Ovary (tissue), 9 donors: ENCODE data around the gene DOCK2. TPM values are rescaled to one million over a fixed set of nuclear protein-coding genes. Genes with fewer than 3 reads are reported as not detected.

Source experiments
- DNase-seq, 5 donors: peaks; one replicate each; pipeline ENCODE4 v3.0.0-alpha.2; 2019 to 2020
- H3K27ac ChIP-seq, 2 donors: fragments of 200-600 bp; one replicate each; pipeline versions ENCODE4 v1.5.1 to v1.8.0; 2019 to 2022
- H3K27me3 ChIP-seq: fragments of 200-600 bp; one replicate; pipeline ENCODE4 v1.8.0; 2022
- H3K36me3 ChIP-seq: fragments of 200-600 bp; sonication (generic); one replicate; pipeline ENCODE4 v1.5.1; 2019
- H3K4me1 ChIP-seq: one replicate; pipeline ENCODE4 v1.8.1; 2013; ENCODE audit warnings: mild to moderate bottlenecking, moderate library complexity; ENCODE audit not compliant: insufficient read depth
- H3K4me3 ChIP-seq: fragments of 200-600 bp; sonication (generic); one replicate; pipeline ENCODE4 v1.5.1; 2017
- H3K9me3 ChIP-seq, 2 donors: fragments of 200-600 bp in 1 of 2; sonication (generic) in 1 of 2; one replicate each; pipeline versions ENCODE4 v1.5.1 to v1.8.1; 2013 to 2019; ENCODE audit warnings: mild to moderate bottlenecking in 1 of 2, moderate library complexity in 1 of 2
- CTCF ChIP-seq, 3 donors: fragments of 450-650 bp in 2 of 3; fragments of 200-600 bp in 1 of 3; IDR thresholded peaks; one replicate each; pipeline versions ENCODE4 v1.5.1 to v1.8.0; 2016 to 2022; ENCODE audit warnings: antibody characterized with exemption in 3 of 3, mild to moderate bottlenecking in 1 of 3
- EP300 ChIP-seq: sonication (generic); formaldehyde crosslinking; IDR thresholded peaks from one replicate; pipeline ENCODE4 v1.6.1; 2017; ENCODE audit warnings: antibody characterized with exemption
- POLR2A ChIP-seq: fragments of 450-650 bp; IDR thresholded peaks from one replicate; pipeline ENCODE4 v1.6.1; 2017; ENCODE audit warnings: antibody characterized with exemption, mild to moderate bottlenecking, moderate library complexity
- WGBS, 3 donors: extraction: QIAGEN DNeasy Blood & Tissue Kit in 1 of 3; methylation state at CpG; one replicate each; pipeline versions ENCODE4 v1.1.5 to v1.1.7; 2013 to 2017; 5-methylcytosine and 5-hydroxymethylcytosine counted together
- intact Hi-C, 4 donors: fragments of 100-400 bp; cut with DNase I; formaldehyde crosslinking; loops; one replicate each; pipeline versions ENCODE4 v1.11.0 to v1.15.1; 2022 to 2023
- polyA plus RNA-seq, 2 donors: library from polyadenylated mRNA; stranded (reverse); fragments of 200-250 nt in 1 of 2; fragments of 350-450 nt in 1 of 2; fragmentation: Illumina TruSeq in 1 of 2; extraction: RNeasy Lipid Tissue Mini Kit (QIAGEN cat#74804) in 1 of 2; gene quantifications; one replicate each; pipeline ENCODE4 v1.2.3, GENCODE V29; 2013 to 2014
- total RNA-seq, 7 donors: library from RNA; depleted of rRNA in 2 of 7; stranded (reverse); fragments of >200 nt in 2 of 7; fragmentation: NEBNext Ultra II Directional in 3 of 7; extraction: Animal tissue kit (Norgen Biotek cat#: 25700) in 3 of 7; gene quantifications; one replicate each; pipeline versions ENCODE4 v1.1.0 to v1.2.4, GENCODE V29; 2016 to 2023
- donor health status: DM: no; HTN: no; CAD: no; lungs with moderate emphysema.
- donor health status: DM: no; HTN: no; CAD: no.
- donor health status: Bipolar disorder and iron deficiency.
- donor health status: DM: yes; HTN: yes; CAD: no.
- donor health status: DM: no; HTN: no; CAD: no.
- donor health status: DM: yes; HTN: yes; CAD: no.

DOCK2 gene
- total and polyA plus RNA-seq, 9 donors, result 1.3 to 10.2 (median 5.4) TPM

DNA sequence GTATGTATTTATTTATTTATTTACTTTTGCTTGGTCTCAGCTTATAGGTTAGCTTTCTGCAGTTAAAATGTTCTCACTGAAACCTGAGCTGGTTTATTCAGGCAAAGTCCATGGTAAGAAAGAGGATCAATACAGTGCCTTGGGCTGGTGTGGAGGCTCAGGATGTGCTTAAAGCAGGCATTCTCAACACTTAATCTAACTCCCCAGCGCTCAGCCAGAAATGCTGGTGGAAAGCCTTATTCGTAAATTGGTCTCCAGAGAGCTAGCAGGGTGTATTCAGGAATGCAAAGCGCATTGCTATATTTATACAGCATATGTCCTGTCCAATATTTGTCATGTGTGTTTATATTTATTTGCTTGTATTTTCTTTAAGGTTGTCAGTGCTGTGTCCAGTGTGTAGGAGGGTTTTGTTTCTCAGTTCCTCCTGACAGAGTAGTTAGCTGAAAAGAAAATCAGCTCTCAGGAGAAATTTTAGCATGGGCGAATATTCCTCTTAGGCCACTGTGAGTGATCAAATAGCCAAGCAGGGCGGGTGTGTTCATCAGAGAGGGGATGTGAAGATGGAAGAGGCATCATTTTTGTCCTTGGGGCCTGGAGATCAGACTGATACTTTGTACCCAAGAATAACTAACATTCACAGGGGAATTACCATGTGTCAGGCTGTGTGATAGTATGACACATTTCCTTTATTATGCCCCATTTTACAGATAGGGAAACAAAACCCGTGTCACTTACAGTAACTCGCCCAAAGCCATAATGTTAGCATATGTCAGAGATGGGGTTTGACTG lies 65.8 kb downstream of the DOCK2 start:
- TF ChIP-seq POLR2A, result no peak
- no peak for TF ChIP-seq EP300
- TF ChIP-seq CTCF (IDR thresholded peaks at IDR 0.05), result no peak
- Histone ChIP-seq H3K27ac (no peak overlapping the region), H3K27me3 (no peaks in the 10 kb centered on the region), H3K36me3 (no peaks in the 10 kb centered on the region), H3K4me1 (no peaks in the 10 kb centered on the region), H3K9me3 (no peaks in the 10 kb centered on the region), H3K4me3 (no peak overlapping the region)
- 84 to 90% (median 88%) methylated on average over 7 of the region's 7 CpGs for WGBS, 3 donors
- intact Hi-C loops, result loop anchor here in 3 of 4 donors (1.0 to 5.0 kb wide), 2 partner anchors 277 to 279 kb away; partner anchors contain the start of gene INSYN2B (in 3 of the 3)
- DNase-seq, result no peak

DNA sequence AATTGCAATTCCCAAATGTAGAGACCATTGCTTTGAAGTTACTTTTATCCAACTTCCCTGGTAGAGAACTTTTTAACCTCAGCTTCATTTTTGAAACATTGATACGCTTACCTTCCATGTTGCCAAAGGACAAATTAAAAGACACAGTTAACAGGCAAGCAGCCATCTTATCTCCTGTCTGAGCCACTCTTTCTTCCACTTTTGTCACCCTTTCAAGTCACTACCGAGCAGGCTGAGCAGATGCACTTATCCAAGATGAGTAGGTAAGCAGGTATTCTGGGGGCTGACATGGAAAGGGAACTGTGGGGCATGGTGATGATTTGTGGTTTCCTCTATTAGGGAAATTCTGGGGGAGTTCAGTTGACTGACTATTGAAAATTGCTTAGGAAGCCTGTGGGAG lies 66.7 kb downstream of the DOCK2 start:
- intact Hi-C loops, result loop anchor here in 2 of 4 donors (5.0 kb wide), 1 partner anchor 278 kb away; the partner anchor contains the start of gene INSYN2B (in 2 of the 2)

DNA sequence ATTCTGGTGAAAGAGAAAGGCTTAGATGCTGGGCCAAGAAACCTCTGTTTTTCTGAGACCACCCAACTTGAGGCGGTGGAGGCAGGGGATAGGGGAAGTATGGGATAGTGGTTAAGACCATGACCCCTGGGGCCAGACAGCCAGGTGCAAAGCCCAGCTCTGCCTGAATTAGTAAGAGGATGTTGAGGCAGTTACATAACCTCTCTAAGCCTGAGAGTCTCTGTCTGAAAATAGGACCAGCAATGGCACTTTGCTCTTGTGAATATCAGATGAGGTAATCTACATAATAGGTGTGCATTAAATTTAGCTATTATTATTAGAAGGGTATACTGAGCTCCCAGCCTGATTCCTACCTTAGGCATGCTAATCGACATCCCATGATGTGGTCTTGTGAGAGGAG lies 68.2 kb downstream of the DOCK2 start:
- intact Hi-C loops, result no loop called here
- H3K4me3 ChIP-seq, result no peak overlapping the region
- no peaks in the 10 kb centered on the region for H3K9me3 ChIP-seq
- no peak for DNase-seq
- no peaks in the 10 kb centered on the region for H3K27me3 ChIP-seq
- no peaks in the 10 kb centered on the region for H3K4me1 ChIP-seq
- H3K27ac ChIP-seq, result no peak overlapping the region
- 79 to 96% (median 87%) methylated on average over 2 of the region's 2 CpGs for WGBS, 3 donors
- TF ChIP-seq EP300 (no peak), POLR2A (no peak), CTCF (IDR thresholded peaks at IDR 0.05) (no peak)
- H3K36me3 ChIP-seq, result no peaks in the 10 kb centered on the region

More for the DNA sequence above, 66.7 kb downstream of the DOCK2 start:
- H3K36me3 ChIP-seq, result no peaks in the 10 kb centered on the region
- H3K9me3 ChIP-seq, result no peaks in the 10 kb centered on the region
- no peak for TF ChIP-seq EP300
- TF ChIP-seq CTCF (IDR thresholded peaks at IDR 0.05), result no peak
- no peak for TF ChIP-seq POLR2A
- WGBS, 3 donors, result 78 to 85% (median 78%) methylated on average over 2 of the region's 2 CpGs
- no peak overlapping the region for H3K27ac ChIP-seq
- H3K4me1 ChIP-seq, result no peaks in the 10 kb centered on the region
- no peak overlapping the region for H3K4me3 ChIP-seq
- no peaks in the 10 kb centered on the region for H3K27me3 ChIP-seq
- no peak for DNase-seq

GRCh38 chr5:169706071-169706470 lies 69.0 kb downstream of the DOCK2 start:
- Histone ChIP-seq H3K4me3 (no peak overlapping the region), H3K27me3 (no peaks in the 10 kb centered on the region), H3K9me3 (no peaks in the 10 kb centered on the region), H3K36me3 (no peaks in the 10 kb centered on the region), H3K4me1 (no peaks in the 10 kb centered on the region), H3K27ac (no peak overlapping the region)
- 92 to 95% (median 92%) methylated on average over 1 of the region's 1 CpG for WGBS, 3 donors
- intact Hi-C loops, result no loop called here
- no peak for TF ChIP-seq POLR2A
- no peak for TF ChIP-seq EP300
- TF ChIP-seq CTCF (IDR thresholded peaks at IDR 0.05), result no peak
- DNase-seq, result no peak
